HG02973 (cell line): Measurements from ENCODE around the gene C20orf144.

Experiments
- ATAC-seq: cut with Tn5 transposase; IDR thresholded peaks from one replicate; pipeline ENCODE4 v1.9.1; 2021; ENCODE audit warnings: moderate library complexity; ENCODE audit not compliant: unreplicated experiment

The C20orf144 gene

DNA sequence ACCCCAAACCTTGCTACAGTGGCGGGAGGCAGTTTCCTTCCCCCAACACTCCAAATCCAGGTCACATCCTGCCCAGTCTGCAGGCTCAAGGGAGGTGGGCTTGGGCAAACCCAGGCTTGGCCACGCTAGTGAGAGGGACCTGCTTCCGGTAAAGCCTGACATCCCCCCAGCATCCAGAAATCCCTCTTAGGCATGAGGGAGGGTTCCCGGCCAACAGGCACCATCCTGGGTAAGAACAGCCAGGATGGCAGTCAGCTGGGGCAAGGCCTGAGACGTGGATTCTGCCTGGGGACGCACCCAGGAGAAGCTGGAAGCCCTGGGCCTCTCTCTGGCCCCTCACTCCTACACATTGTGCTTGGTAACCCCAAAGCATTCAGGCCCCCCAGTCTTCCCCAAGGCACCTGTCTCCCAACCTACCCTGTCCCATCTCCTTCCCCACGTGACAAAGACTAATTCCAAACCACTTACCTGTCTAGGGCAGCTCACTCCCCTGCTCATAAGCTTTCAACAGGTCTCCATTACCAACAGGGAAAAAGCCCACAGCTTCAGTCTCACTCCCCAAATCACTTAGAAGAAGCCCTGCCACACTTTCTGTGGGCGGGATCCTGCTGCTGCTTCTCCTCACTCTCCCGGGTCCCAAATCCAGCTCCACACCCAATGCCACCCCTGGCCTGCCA lies 2.1 kb downstream of the C20orf144 start:
- ATAC-seq, result no peak

GRCh38 chr20:33664762-33665144 lies 2.6 kb downstream of the C20orf144 start:
- ATAC-seq, result no peak

DNA sequence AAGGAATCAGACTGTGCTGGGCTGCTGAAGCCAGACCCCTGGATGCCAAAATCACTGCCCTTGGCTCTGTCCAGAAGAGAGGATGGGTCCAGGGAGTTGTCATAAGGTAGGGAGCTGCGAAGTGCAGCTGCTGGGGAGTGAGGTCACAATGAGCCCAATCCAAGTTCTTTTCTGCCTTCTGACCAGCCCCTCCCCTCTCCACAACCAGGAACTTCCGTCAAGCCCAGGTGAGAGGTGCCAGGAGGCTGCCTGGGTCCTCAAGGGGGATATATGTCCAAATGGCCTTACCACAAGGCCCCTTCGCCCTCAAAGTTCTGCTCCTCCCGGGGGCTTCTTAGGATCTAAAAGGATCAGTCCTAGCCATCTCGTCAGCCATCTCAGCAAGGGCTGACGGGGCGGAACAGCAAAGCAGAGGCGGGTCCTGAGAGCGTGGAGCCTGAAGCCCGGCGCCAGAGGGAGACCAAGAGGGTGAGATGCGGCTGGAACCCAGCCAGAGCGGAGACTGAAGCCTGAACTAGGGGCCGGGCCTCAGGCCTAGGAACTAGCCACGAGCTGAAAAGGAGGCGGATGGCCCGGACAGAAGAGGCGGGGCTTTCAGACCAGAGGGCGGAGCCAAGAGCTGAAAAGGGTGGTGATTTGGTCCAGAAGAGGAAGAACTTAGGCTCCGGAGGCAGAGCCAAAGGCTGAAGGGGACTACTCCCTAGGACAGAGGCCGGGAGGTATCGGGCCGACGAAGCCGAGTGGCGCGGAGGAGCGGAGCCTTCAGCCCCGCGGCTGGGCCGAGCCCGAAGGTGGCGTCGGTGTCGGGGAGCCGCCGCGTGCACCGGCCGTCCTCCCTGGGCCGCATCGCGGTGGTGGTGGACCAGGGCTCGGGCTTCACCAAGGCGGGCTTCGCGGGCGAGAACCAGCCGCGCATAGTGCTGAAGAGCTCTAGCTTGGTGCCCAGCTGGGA lies 4.4 kb downstream of the C20orf144 start, which contains the start of gene ACTL10:
TSS of gene ACTL10 (plus strand) at position 651 of the 952 bp plus-strand sequence. CDS start 555 bp downstream, outside the sequence.
- peak; percentile 52 for ATAC-seq

- ATAC-seq, result peak; percentile 2
These were observed 5.1 kb downstream of the C20orf144 start for GRCh38 chr20:33667245-33667675.

DNA sequence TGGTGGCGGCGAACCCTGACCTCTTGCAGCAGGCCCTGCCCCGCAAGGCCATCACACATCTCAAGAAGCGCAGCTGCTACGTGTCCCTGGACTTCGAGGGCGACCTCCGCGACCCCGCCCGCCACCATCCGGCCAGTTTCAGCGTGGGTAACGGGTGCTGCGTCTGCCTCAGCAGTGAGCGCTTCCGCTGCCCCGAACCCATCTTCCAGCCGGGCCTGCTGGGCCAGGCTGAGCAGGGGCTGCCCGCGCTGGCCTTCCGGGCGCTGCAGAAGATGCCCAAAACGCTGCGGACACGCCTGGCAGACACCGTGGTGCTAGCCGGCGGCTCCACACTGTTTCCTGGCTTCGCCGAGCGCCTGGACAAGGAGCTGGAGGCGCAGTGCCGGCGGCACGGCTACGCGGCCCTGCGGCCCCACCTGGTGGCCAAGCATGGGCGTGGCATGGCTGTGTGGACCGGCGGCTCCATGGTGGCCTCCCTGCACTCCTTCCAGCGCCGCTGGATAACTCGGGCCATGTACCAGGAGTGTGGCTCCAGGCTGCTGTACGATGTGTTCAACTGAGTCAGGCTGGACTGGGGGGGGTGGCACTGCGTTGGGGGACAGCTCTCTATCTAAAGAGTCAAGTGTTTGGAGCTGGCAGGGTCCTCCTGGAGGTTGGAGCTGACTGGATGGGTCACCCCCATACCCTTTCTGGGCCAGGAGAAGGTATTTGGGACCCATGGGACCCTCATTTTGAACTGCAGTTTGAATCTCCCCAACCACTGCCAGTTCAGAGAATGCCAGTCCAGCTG lies 5.7 kb downstream of the C20orf144 start:
- ATAC-seq, result no peak

DNA sequence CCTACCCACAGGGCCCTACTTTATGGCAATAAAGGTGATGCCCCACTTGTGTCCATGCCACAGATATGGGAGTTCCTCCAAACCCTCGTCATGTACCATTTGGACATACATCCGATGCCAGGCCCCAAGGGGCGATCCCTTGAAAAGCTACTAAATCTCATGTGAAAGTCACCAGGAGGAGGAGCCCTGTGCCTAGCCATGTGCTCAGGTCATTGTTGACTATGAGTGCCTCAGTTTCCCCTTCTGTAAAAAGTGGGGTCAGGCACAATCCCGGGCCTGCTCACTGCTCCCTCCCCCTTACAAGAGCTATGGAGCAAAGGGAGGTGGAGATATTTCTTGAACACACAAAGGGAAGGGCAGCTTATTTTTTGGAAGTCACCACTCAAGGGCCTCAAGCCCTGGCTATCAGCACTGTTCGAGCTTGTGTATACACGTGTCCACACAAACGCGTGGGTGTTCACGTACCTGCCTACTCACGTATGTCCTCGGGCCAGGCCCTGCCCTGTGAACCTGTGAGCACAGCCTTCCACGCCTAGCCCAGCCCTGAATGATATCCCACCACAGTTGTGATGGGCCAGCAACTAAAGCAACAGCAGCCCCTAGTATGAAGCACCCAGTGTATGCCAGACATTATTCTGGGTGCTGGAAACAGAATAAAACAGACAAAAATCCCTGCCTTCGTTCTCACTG lies 6.5 kb downstream of the C20orf144 start:
- no peak for ATAC-seq

DNA sequence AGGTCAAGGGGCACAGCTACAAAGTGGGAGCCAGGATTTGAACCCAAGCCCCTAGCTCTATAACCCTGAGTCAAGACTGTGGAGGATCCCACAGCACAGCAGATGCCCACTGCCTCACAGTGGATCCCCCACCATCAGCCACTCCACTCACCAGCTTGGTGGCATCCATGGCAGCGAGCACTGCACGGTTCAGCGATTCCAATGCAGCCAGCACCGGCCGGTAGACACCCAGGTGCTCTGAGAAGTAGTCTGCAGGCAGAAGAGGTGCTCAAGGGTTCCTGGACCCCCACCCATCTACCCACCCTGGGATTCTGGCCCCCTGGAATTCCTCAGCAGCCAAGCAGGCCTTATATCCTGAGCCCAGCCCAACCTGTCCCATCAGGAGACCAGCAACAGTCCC lies 7.1 kb downstream of the C20orf144 start:
- no peak for ATAC-seq

DNA sequence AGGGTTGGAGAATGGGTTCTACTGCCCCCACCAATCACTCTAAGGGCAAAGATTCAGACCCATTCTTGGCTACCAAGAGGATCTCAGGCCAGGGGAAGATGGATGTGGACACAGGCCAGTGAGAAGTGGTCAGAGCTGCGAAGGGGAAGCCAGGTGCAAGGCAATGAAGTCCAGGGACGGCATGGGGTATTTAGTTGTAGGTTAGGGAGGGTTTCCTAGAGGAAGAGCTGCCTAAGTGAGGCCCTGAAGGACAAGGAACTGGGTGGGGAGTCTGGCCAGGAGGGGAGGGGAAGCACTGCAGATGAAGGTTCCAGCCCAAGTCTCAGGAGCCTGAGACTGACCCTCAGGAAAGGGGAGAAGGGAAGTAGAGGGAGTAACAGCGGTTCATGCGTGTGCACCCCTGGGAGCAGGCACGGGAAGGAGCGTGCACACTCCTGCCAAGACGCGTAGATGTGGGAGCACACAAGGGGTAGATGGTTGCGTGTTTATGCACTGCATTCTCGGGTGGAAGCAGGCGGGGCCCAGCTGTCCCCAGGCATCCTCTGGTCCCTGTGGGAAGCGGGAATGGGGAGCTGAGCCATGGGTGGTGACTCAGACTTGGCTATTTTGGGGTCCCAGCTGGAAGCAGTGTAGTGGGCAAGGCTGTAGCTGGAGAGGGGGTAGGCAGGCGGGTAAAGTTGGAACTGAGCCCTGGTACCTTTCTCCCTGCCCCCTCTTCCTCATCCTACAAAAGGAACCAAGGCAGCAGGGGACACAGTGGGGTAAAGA lies 7.9 kb downstream of the C20orf144 start:
- ATAC-seq, result no peak

- no peak for ATAC-seq
These were observed 8.8 kb downstream of the C20orf144 start for GRCh38 chr20:33670715-33671499.

DNA sequence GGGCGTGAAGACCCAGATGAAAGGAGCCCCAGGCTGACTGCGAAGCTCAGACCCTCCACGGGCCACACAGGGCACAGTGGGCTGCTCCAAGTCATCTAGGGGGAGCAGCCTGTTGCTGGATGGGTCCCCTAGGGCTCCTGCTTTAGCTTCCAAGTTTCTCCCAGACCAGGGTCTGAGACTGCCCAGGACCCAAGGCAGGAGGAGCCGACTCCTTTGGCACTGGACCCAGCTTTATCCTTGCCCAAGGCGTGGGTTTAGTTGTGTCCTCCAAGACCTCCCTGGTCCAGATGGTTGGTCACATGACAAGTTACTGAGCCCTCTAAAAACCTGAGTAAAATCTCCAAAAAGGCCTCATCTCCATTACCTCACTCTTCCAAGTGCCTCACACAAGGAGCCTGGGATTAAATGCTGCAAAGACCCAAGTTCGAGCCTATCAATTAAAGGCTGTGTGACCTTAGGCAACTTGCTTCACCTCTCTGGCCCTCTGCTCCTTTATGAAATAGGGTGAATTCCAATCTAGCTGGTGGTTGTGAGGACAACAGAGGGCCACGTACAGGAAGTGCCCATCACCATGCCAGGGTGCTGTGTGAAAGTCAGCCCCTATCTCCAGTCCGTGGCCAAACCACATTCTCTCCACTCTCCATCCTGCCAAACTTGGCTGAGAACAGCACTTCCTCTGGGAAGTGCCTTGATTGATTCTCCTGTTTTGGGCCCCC lies 9.6 kb downstream of the C20orf144 start:
- ATAC-seq, result no peak

GRCh38 chr20:33672426-33673113 lies 10.4 kb downstream of the C20orf144 start:
- no peak for ATAC-seq

GRCh38 chr20:33673114-33673409 lies 10.9 kb downstream of the C20orf144 start:
- no peak for ATAC-seq

- no peak for ATAC-seq
These were observed 11.5 kb downstream of the C20orf144 start for GRCh38 chr20:33673410-33674293.

DNA sequence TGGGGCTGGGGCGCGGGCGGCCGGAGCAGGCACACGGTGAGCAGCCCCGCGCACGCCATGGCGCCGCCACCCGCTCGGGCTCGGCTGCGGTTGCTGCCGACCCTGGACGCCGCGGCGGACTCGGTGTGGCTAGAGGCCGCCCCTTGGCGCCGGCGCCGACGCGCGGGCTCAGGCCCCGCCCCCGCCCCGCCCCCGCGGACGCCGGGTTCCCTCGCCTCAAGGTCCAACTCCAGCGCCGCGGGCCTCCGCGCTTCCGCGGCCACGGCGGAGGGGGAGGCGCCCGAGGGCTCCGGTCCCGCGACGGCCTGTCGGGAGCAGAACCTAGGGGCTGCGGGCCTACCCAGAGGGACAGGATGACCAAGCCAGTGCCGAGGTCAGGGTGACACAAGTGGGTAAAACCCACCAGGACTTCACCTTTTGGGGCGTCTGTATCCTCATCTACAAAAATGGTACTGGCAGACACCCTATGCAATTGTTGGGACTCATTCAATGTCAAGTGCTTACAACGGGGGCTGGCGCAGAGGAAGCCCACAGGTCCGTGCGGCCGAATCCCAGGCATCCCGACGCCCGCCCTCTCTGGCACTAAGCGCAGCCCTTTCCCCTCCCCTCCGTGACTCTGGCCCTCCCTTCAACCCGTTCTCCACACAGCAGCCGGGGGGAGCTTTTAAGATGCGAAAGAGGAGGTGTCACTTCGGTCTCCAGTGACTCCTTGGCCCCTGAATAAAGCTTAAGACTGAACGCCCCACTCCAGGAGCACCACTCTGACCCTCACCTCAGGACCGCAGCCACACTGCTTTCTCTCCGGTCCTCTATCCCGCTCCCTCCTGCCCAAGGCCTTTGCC lies 12.4 kb downstream of the C20orf144 start, which contains the start of gene NECAB3:
TSS of gene NECAB3 (minus strand) at position 135 of the 842 bp plus-strand sequence. CDS start at position 59, 76 bp downstream.
- ATAC-seq, result no peak

DNA sequence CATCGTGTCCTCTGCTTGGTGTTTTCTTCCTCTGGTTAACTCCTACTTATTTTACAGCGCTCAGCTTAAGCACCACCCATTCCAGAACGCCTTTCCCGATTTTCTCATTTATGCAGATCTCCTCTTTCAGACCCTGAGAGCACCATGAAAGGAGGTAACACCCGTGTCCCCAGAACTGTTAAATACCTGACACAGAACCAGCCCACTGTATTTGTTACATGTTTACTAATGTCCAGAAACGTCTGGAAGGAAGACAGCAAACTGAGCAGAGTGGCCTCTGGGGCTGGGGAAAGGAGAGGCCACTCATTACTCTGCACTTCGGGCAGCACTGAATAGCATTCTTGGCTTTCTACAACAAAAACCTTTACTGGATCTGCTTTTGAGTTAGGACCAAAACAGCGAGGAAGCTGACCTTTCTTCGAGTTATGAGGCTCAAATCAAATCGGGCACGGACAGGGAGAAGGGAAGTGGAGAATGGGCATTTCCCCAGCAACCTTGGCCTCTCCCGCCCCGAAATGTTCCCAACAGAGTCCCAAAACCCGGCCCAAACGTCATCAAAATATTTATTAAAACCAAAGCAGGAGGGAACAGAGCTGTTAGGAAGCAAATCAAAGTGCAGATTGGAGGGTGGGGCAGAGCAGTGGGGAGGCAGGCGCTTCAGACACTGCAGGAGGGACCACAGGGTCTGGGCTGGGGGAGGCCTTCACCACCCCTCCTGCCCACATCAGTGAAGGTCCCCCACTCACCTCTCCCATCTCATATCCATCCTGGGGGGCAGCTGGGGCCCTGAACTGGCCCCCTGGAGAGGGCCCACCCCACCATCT lies 13.2 kb downstream of the C20orf144 start:
- no peak for ATAC-seq
